ENCODE data around the gene KRTAP6-2. TPM values are rescaled to one million over a fixed set of nuclear protein-coding genes. Genes with fewer than 3 reads are reported as not detected.

The KRTAP6-2 gene
- total and polyA plus RNA-seq, 2 of the 13 experiments (the other 11 are each of a cell fraction or from before 2014, with no cell fraction given), result not detected

- TF ChIP-seq ZNF280D (CRISPR knock-in tag; IDR thresholded peaks at IDR 0.05), result no peak
- TF ChIP-seq, protein P1, sequence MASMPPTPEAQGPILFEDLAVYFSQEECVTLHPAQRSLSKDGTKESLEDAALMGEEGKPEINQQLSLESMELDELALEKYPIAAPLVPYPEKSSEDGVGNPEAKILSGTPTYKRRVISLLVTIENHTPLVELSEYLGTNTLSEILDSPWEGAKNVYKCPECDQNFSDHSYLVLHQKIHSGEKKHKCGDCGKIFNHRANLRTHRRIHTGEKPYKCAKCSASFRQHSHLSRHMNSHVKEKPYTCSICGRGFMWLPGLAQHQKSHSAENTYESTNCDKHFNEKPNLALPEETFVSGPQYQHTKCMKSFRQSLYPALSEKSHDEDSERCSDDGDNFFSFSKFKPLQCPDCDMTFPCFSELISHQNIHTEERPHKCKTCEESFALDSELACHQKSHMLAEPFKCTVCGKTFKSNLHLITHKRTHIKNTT (CRISPR knock-in tag; IDR thresholded peaks at IDR 0.05), result no peak
- TF ChIP-seq ZNF513 (CRISPR knock-in tag; conservative IDR thresholded peaks at IDR 0.05), result no peak
- TF ChIP-seq, protein P2, sequence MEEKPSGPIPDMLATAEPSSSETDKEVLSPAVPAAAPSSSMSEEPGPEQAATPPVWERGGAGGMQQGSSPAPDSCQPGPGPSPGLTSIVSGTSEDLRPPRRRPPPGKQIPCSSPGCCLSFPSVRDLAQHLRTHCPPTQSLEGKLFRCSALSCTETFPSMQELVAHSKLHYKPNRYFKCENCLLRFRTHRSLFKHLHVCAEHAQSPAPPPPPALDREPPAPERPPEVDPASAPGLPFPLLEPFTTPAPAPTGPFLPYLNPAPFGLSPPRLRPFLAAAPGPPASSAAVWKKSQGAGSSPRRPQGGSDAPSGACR (CRISPR knock-in tag; IDR thresholded peaks at IDR 0.05), result no peak
- no peak for TF ChIP-seq ZNF737 (CRISPR knock-in tag; IDR thresholded peaks at IDR 0.05; ENCODE audit: borderline replicate concordance)
Observed at GRCh38 chr21:30561264-30561895, 37.3 kb downstream of the KRTAP6-2 start, which contains the start of gene KRTAP19-7 (continued).

Measured in HepG2 (cell line).